NCI-H1694 treated with DMSO at 0.1 percent for 48 hours (cell line): Measurements from ENCODE around the gene ANO7.

ENCODE experiments used
- DNase-seq: peaks from one replicate; lab custom pipeline; 2025; lab: John Stamatoyannopoulos, UW

ANO7 gene

GRCh38 chr2:241228081-241228859 is 39.8 kb downstream of the ANO7 start:
- no peak for DNase-seq

GRCh38 chr2:241228860-241229516 is 40.5 kb downstream of the ANO7 start:
- no peak for DNase-seq

GRCh38 chr2:241229563-241230401 is 41.3 kb downstream of the ANO7 start:
- DNase-seq = no peak

DNA sequence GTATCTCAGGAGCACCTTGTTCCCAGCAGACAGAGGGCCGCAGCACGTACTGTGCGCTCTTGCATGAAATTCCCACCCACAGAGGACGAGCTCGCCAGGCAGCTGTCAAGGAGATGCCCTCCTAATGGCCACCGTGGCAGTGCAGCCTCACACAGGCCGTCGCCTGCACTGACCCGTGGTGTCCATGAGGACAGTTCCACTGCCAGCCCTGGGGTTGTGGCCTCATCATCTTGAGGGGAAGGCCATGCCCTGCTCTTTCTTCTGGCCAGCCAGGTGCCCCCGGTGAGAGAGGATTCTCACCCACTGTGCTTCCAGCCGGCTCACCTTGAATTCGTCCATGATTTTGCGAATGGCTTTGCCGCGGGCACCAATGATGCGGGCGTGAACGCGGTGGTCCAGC is 42.0 kb downstream of the ANO7 start:
- DNase-seq = no peak

DNA sequence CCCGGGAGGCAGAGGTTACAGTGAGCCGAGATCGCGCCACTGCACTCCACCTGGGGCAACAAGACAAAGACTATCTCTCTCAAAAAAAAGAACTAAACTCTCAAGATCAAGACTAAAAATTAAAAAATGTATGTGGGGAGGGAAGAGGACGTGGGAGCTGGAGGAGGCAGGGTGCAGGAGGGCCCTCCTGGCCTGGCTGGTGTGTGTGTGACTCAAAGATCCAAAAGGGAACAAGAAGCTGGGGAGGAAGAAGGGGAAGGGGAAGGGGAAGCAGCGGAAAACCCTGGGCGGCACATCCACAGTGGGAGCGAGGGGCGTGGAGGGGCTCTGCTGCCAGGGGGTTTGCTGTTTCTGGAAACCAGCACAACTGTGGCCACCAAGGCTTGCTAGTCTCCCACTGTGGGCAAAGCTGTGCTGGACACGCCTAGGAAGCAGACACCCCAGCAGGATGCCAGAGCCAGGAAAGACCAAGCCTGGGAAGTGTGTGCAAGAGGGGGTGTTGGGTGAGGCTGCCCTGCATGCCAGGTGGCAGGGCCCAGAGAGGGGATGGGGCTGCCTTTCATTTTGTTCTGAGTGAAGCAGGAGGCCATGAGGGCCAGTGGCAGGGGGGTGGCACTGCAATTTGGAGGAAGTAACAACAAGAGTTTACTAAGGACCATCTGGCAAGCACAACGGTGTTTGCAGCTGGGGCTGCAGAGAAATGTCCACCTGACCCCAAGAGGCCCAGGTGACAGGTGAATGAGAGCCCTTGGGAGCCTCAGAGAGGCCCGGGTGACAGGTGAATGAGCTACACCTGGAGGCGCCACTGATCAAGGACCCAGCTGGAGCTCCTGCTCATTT is 44.5 kb downstream of the ANO7 start:
- no peak for DNase-seq

GRCh38 chr2:241234066-241234790 is 45.8 kb downstream of the ANO7 start:
- no peak for DNase-seq

DNA sequence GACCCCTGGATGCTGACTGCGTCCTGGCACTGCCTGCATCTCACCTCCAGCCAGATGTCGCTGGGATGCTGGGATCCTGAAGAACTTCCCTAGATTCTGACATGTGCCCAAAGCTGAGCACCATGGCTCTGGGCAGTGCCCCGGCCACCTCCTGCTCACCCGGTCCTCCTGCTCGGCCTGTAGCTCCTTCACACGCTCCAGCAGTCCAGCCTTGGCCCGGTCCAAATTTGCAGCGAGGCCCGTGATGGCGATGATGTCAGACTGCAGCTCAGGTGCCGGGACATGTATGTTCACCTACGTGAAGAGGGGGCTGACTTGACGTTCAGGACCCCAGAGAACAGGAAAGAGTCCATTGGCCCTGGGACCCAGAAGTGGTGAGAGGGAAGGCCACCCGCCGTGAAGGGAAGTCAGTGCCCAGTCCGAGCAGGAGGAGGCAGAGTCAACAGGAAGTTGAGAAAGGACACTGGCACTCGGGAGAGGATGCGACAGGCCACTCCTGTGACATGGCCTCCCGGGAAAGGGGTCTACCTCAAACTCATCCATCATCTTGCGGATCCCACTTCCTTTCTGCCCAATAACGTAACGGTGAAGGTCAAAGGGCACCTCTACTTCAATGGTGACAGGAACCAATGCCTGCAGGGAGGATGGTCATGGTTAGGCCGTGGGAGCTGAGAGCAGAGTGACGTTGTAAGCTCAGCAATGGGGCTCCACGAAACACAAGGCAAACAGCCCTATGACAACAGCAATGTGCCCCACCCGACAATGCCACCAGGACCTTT is 46.7 kb downstream of the ANO7 start:
- no peak for DNase-seq

DNA sequence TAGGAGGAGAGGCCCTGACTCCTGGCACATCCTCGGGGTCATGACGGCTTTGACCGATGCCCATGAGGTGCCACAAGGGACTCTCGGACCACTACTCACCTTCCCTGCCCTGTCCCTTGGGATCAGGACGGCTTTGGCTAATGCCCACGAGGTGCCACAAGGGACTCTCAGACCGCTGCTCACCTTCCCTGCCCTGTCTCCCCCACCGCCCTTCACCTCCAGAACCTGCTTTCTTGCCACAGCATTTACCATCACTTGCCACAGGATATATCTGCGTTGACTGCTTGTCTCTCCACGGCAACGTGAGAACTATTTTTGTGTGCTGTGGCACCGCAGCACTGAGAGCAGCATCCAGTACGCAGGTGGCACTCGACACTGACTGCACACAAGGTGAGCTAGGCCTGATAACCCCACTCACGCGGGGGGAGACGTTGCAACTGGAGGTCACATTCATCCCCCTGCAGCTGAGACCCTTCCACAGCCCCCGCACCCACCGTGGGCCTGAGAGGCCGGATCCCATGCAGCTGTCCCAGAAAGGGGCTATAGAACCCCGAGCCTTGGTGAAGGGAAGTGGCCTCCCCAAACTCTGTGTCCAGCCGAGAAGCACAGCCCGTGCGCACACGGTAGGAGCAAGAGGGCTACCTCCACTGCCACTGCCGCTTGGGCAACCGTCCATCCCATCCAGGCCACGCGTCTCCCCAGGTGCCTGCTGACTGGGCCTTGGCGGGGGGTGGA is 47.5 kb downstream of the ANO7 start:
- DNase-seq = no peak

DNA sequence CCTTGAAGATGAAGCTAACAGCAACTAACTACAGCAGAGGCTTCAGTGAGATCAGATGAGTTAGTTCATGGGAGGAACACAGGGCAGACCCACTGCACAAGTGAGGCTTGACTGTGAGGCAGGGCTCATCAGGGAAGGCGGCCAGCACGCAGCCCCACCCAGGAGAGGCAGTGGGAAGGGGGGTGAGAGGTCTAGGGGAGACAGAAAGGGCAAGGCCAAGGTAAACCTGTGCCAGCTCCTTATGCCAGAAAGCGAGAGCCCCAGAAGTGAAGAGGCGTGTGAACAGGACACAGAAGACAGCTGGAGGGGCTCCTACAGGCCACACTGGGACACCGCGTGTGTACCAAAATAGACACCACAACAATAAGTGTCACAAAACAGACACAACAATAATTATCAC is 48.6 kb downstream of the ANO7 start:
- DNase-seq = no peak

- no peak for DNase-seq
Measured at GRCh38 chr2:241237949-241238371, 49.5 kb downstream of the ANO7 start.

GRCh38 chr2:241238693-241239198 is 50.3 kb downstream of the ANO7 start:
- no peak for DNase-seq

GRCh38 chr2:241239552-241240202 is 51.2 kb downstream of the ANO7 start:
- no peak for DNase-seq

DNA sequence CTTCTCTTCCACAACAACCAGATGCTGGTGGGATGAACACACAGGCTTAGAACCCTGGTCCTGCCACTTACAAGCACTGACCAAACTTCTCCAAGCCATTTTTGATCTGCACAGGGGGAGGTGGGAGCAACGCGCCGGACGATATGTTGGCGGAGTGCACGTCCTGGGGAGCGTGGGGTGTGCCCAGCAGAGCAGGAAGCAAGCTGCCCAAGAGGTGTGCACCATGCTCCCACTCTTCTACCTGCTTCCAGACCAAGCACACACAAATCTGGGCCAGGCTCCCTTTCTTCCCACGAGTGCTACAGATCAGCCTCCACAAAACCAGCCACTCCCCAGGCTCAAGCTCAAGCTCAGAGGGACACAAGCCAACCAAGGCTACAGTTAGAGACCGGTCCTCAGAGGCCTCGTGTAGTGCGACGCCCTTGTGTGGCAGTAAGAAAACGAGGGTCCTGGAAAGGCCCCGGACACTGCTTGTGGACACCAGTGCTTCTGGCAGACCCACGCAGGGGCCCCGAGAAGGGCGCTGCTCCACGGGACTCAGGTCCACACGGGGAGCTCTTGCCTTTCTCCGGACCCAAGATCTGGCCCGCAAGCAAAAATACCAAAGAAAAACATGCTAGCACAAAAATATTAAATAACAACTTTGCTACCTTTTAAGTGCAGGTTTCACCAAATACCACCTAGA is 52.0 kb downstream of the ANO7 start:
- DNase-seq = no peak

DNA sequence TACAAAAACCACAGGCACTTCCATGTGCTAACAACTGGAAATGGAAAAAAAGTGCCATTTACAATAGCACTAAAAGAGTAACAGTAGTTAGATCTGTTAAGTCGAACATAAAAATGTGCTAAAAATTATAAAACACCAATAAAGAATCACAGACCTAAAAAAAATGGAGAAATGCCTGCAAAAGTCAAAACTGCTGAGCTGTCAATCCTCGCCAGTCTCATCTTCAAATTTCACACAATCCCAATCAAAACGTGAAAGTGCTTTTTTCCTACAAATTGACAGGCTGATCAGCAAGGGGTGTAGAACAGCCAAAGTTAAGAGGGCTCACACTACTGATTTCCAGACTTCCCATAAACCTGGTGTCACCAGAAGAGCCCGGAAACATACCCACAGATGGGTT is 53.2 kb downstream of the ANO7 start:
- no peak for DNase-seq

GRCh38 chr2:241242306-241242705 is 53.8 kb downstream of the ANO7 start:
- DNase-seq = no peak

GRCh38 chr2:241244368-241244767 is 55.9 kb downstream of the ANO7 start:
- DNase-seq = no peak

- no peak for DNase-seq
Measured at GRCh38 chr2:241248289-241248688, 59.8 kb downstream of the ANO7 start.

DNA sequence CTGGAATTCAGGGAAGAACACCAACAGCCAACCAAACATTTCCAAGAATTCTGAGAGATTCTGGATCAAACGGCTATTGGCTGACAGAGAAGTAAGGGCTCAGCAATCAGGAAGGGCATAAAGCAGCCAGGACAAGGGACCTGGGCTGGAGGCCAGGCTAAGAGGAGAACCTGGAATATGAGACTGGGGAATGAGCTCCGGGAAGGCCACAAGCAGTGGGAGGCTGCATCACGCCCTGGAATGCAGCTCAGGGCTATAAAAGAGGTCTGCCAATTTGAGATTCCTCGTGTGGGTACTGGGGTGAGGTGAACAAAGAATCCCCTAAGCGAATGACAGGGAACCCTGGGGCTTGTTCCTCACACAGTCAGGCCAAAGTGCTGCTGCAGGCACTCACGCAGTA is 60.4 kb downstream of the ANO7 start:
- DNase-seq = no peak
